Measurements from ENCODE around the gene PATZ1. TPM values are rescaled to one million over a fixed set of nuclear protein-coding genes. Genes with fewer than 3 reads are reported as not detected.

Gene PATZ1
- total and polyA plus RNA-seq, 2 of the 8 experiments (the other 6 are each of a cell fraction or from before 2014, with no cell fraction given), result 62.1 to 70.9 TPM

- Histone ChIP-seq H2BK12ac (ENCODE audit: low read depth, low read length) (no peak overlapping the region), H2BK5ac (ENCODE audit: low read depth, low read length) (no peak overlapping the region), H2AFZ (ENCODE audit: low read length) (no peak overlapping the region), H3K9me3 (ENCODE audit: insufficient read depth in 2 of 2, low read depth in 1 of 2, low read length in 1 of 2) (no peaks in the 10 kb centered on the region), H2BK15ac (ENCODE audit: low read length) (peak overlapping the region; percentile 23; the same call in 1 of the 2 replicates), H3K18ac (ENCODE audit: extremely low read depth, low read length) (peak overlapping the region; percentile 34), H3K4ac (replicated peaks; ENCODE audit: insufficient read length, low read depth, low read length) (no peak overlapping the region), H3K4me1 (replicated peaks in 1 of 4; ENCODE audit: control insufficient read depth in 3 of 4, insufficient read depth in 4 of 4, low read length in 3 of 4) (peaks cover 0 to 2% (median 0%) of the 10 kb centered on the region in 4 experiments; a peak in 2 of 7 replicates), H4K8ac (ENCODE audit: extremely low read depth, insufficient read depth, low read length) (no peak overlapping the region; the same call in 1 of the 2 replicates), H3K27me3 (replicated peaks in 1 of 4; ENCODE audit: control insufficient read depth in 3 of 4, extremely low read depth in 1 of 4, insufficient read depth in 3 of 4, low read length in 3 of 4) (peaks cover 0 to 5% (median 4%) of the 10 kb centered on the region in 4 experiments; a peak in 4 of 7 replicates), H2BK20ac (ENCODE audit: low read length) (no peak overlapping the region), H3K4me2 (ENCODE audit: insufficient read depth in 1 of 2, low read depth in 2 of 2, low read length in 2 of 2) (no peak overlapping the region), H4K20me1 (replicated peaks in 1 of 2; ENCODE audit: control insufficient read depth in 1 of 2, insufficient read depth in 2 of 2, low read length in 2 of 2) (no peaks in the 10 kb centered on the region), H3K23me2 (ENCODE audit: low read depth, low read length) (no peaks in the 10 kb centered on the region), H2AK5ac (ENCODE audit: low read depth, low read length) (no peak overlapping the region), H3K36me3 (ENCODE audit: control insufficient read depth in 2 of 4, insufficient read depth in 4 of 4, low read length in 3 of 4) (0 out of 8 replicates have a peak, but pooled peaks cover 0 to 2% (median 0%) of the 10 kb centered on the region in 4 experiments), H3K14ac (ENCODE audit: insufficient read length) (no peak overlapping the region), H3K27ac (ENCODE audit: low read depth, low read length) (no peak overlapping the region), H4K91ac (replicated peaks; ENCODE audit: insufficient read length, low read length) (no peak overlapping the region), H3K56ac (replicated peaks; ENCODE audit: insufficient read length, low read depth, low read length) (no peak overlapping the region), H3K4me3 (ENCODE audit: extremely low read depth in 1 of 4, insufficient read depth in 2 of 4, low read depth in 3 of 4, low read length in 4 of 4) (no peak overlapping the region), H2BK120ac (replicated peaks; ENCODE audit: low read depth, low read length) (no peak overlapping the region), H3K79me1 (ENCODE audit: low read depth, low read length) (no peaks in the 10 kb centered on the region), H3K23ac (ENCODE audit: insufficient read length) (no peak overlapping the region), H3K79me2 (ENCODE audit: control insufficient read depth in 1 of 2, insufficient read depth in 2 of 2, low read length in 2 of 2) (no peaks in the 10 kb centered on the region), H3K9ac (replicated peaks in 1 of 4; ENCODE audit: extremely low read depth in 1 of 4, low read depth in 3 of 4, low read length in 3 of 4) (peak overlapping the region in 2 of 4 experiments; percentile 8 to 17; a peak in 2 of 7 replicates), H4K5ac (ENCODE audit: insufficient read length, low read depth, low read length) (no peak overlapping the region)
- ChIA-PET CTCF (ENCODE audit: partially characterized antibody) (interaction anchor here (0.6 to 5.5 kb wide), 8 partner anchors 10 to 187 kb away, joined by 3 to 50 read pairs (median 6); no protein-coding TSS in a partner anchor), POLR2A (ENCODE audit: partially characterized antibody) (interaction anchor here (0.7 to 2.0 kb wide), 3 partner anchors 13 to 56 kb away, joined by 3 to 6 read pairs (median 4); no protein-coding TSS in a partner anchor)
- DNase-seq (ENCODE audit: low read depth in 1 of 2, low spot score in 2 of 2), result no peak
- no peak for FAIRE-seq
- 73% methylated on average over 1 of the region's 3 CpGs; no CpG with 5 or more reads in 1 of the 2 experiments for WGBS, 2 experiments (ENCODE audit: extremely low coverage in 1 of 2, insufficient coverage in 1 of 2, insufficient read length in 1 of 2, insufficient replicate concordance in 2 of 2, low coverage in 1 of 2, low lambda C conversion rate in 2 of 2, missing lambda C conversion rate in 1 of 2)
- TF ChIP-seq TBP (IDR thresholded peaks at IDR 0.05; ENCODE audit: low read depth, low read length) (no peak), EP300 (IDR thresholded peaks at IDR 0.05; ENCODE audit: borderline replicate concordance in 1 of 2, low read depth in 2 of 2, low read length in 2 of 2) (no peak), PHF8 (conservative IDR thresholded peaks at IDR 0.05; ENCODE audit: low read depth, low read length) (no peak), SP4 (IDR thresholded peaks at IDR 0.05; ENCODE audit: low read length) (no peak)
These were observed 61.6 kb downstream of the PATZ1 start for GRCh38 chr22:31284281-31285155.
